ENCODE measurements around the gene FH.

Gene FH

DNA sequence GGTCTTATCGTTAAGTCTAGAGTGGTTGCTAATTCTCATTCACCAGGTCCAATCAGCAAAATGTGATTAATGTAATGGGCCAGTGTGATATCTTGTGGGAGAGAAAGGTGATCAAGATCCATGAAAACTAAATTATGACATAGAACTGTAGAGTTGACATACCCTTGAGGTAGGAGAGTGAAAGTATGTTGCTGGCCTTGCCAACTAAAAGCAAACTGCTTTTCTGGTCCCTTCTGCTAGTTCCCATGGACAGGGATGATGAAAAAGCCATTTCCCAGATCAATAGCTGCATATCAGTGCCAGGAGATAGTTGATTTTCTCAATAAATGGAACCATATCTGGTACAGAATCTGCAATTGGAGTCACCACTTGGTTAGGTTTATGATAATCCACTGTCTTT is 65.8 kb downstream of the FH start:
- DNase-seq: no peak

GRCh38 chr1:241451956-241452355 is 67.6 kb downstream of the FH start:
- no peak for DNase-seq

All from NCI-H524 (cell line).